ENCODE data around the gene TEX261. TPM values are rescaled to one million over a fixed set of nuclear protein-coding genes. Genes with fewer than 3 reads are reported as not detected.

Gene TEX261
- total and polyA plus RNA-seq, 3 donors from 2014 or later = 39.0 to 133 (median 40.7) TPM

DNA sequence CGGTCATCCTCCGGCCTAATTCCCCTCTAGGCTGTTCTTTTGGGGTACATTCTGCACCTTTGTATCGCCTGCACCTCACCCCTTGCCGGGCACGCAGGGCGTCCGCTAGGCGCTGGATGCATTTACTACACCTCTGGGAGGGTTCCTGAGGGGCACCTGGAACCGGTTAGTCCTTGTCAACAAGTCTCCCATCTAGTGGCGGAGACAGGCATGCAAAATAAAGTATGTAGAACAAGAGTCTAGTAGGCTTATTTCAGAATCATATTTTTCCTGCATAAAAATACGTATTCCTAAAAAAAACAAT, 705 bp upstream of the TEX261 start:
- Histone ChIP-seq H3K4me1 (peaks cover 15% of the 10 kb centered on the region), H3K4me3 (peak overlapping the region; percentile 94 to 98), H3K27me3 (no peaks in the 10 kb centered on the region), H3K9me3 (no peaks in the 10 kb centered on the region), H3K36me3 (ENCODE audit: low read depth, missing control alignments) (no peaks in the 10 kb centered on the region), H3K27ac (no peak overlapping the region)
- peak; percentile 45 for DNase-seq
- 1 to 5% methylated on average over 11 of the region's 11 CpGs for WGBS, 2 donors
- TF ChIP-seq, protein P1, sequence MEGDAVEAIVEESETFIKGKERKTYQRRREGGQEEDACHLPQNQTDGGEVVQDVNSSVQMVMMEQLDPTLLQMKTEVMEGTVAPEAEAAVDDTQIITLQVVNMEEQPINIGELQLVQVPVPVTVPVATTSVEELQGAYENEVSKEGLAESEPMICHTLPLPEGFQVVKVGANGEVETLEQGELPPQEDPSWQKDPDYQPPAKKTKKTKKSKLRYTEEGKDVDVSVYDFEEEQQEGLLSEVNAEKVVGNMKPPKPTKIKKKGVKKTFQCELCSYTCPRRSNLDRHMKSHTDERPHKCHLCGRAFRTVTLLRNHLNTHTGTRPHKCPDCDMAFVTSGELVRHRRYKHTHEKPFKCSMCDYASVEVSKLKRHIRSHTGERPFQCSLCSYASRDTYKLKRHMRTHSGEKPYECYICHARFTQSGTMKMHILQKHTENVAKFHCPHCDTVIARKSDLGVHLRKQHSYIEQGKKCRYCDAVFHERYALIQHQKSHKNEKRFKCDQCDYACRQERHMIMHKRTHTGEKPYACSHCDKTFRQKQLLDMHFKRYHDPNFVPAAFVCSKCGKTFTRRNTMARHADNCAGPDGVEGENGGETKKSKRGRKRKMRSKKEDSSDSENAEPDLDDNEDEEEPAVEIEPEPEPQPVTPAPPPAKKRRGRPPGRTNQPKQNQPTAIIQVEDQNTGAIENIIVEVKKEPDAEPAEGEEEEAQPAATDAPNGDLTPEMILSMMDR (IDR thresholded peaks at IDR 0.05) = peak in 1 of 3 experiments; percentile 25
- no peak for TF ChIP-seq POLR2A (IDR thresholded peaks at IDR 0.05)
- intact Hi-C loops (cut with DNase I; ENCODE audit: low total_unique reads) = no loop called here

DNA sequence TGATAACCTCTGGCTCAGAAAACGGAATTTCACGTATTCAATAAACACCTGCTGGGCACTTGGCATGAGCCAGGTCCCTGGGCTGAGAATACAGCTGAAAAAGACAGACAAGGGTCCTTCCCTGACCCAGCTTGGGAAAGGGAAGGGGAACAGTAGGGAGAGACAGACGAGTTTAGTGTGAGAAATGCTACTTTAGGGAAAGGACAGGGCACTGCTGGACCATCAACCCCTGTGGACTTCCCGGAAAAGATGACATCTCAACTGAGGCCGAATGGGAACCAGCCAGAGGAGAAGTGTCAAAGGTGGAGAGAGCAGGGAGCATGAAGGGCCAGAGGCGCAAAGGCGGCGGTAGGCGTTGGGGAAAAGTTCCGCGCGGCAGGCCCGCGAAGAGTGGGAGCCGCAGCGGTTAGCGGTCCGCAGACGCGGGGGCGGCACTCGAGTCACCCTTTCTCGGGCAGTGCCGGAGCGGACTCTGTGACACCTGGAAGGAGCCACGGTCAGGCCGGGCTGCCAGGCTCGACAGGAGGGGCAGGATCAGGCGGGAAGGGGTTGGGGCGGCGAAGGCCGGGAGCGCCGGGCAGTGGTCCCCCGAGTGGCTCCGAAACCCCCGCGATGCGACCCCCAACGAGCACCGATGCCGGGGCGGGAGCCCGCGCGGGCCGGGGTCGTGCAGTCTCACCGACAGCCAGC, 519 bp downstream of the TEX261 start:
- peak; percentile 36 for DNase-seq
- intact Hi-C loops (cut with DNase I; ENCODE audit: low total_unique reads) = no loop called here
- no peaks in the 10 kb centered on the region for H3K27me3 ChIP-seq
- H3K4me1 ChIP-seq = peaks cover 15% of the 10 kb centered on the region
- peak overlapping the region; percentile 70 to 80 for H3K27ac ChIP-seq
- 0 to 1% methylated on average over 25 to 46 of the region's 49 CpGs for WGBS, 2 donors
- H3K4me3 ChIP-seq = peak overlapping the region; percentile 94 to 98
- TF ChIP-seq POLR2A (IDR thresholded peaks at IDR 0.05) = no peak
- TF ChIP-seq, protein P1 (IDR thresholded peaks at IDR 0.05) = no peak
- H3K9me3 ChIP-seq = no peaks in the 10 kb centered on the region
- H3K36me3 ChIP-seq (ENCODE audit: low read depth, missing control alignments) = no peaks in the 10 kb centered on the region

DNA sequence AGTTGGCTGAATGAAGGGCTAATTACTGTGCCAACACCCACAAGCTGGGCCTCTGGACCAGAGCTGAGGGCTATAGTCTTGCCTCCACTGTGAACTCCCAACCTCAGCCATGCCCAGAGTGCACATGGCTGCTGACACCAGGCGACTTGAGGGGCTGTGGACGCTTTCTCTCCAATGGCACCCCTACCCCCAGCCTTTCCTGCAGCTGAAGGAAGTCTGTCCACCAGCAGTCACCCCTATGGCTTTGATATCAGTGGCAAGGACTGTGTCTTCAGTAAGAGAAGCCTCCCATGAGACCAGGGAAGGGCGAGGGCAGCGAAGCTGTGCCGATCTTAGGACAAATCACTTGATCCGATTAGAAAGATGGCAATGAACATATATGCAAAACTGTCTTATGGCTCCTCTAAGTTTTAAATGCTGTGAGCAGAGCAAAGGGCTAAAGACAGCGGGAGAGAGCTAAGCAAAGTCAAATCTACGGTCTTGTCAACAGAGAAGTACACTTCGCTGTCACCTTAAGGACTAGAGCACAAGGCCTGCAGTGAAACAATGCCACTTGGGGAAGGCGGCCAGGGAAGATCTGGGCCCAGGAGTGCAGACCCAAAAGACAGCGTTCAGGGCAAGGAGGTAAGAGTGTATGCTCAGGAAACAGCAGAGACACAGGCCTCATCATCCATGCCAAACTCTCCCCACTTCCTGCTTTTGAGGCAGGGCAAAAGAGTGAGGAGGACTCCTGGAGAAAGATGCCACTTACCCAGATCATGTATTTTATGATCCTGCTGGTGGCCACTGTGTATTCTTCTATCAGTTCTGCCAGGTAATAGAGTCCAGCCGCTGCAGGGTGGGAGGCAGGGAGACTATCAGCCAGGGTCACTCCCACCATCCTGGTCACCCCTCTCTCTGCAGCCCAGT, 1.5 kb downstream of the TEX261 start:
- WGBS, 2 donors = 74 to 81% methylated on average over 11 to 12 of the region's 12 CpGs
- DNase-seq = no peak
- intact Hi-C loops (cut with DNase I; ENCODE audit: low total_unique reads) = no loop called here

DNA sequence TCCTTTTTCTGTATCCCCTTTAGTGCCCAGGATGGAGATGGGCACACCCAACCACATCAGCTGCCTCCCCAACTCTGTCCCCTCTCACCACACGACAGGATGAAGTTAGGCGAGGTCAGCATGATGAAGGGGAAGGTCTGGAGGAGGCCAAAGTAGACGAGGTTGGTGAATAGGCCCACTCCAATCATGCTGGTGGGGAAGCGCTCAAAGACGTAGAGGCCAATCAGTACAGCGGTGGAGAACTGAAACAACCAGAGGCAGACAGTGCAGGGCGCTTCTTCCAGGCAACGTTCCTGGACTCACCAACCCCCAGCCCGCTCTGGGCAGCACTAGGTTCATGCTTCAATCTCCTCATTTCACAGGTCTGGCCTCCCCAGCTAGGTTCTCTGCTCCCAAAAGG, 2.9 kb downstream of the TEX261 start:
- TF ChIP-seq POLR2A (IDR thresholded peaks at IDR 0.05) = no peak
- TF ChIP-seq, protein P1 (IDR thresholded peaks at IDR 0.05) = no peak
- Histone ChIP-seq H3K4me3 (no peak overlapping the region), H3K27me3 (no peaks in the 10 kb centered on the region), H3K36me3 (ENCODE audit: low read depth, missing control alignments) (peaks cover 4% of the 10 kb centered on the region), H3K4me1 (peaks cover 15% of the 10 kb centered on the region), H3K27ac (no peak overlapping the region), H3K9me3 (no peaks in the 10 kb centered on the region)
- intact Hi-C loops (cut with DNase I; ENCODE audit: low total_unique reads) = no loop called here
- WGBS, 2 donors = 89 to 92% methylated on average over 9 of the region's 9 CpGs
- no peak for DNase-seq

More for the DNA sequence above, 1.5 kb downstream of the TEX261 start:
- TF ChIP-seq, protein P1 (IDR thresholded peaks at IDR 0.05) = no peak
- TF ChIP-seq POLR2A (IDR thresholded peaks at IDR 0.05) = no peak
- H3K27me3 ChIP-seq = no peaks in the 10 kb centered on the region
- peaks cover 15% of the 10 kb centered on the region for H3K4me1 ChIP-seq
- peak overlapping the region; percentile 94 to 98 for H3K4me3 ChIP-seq
- H3K36me3 ChIP-seq (ENCODE audit: low read depth, missing control alignments) = peaks cover 3% of the 10 kb centered on the region
- no peaks in the 10 kb centered on the region for H3K9me3 ChIP-seq
- no peak overlapping the region for H3K27ac ChIP-seq

Data from testis (tissue), 3 donors.